CD14-positive monocyte (primary cell): Measurements from ENCODE around the gene PPIG. TPM values are rescaled to one million over a fixed set of nuclear protein-coding genes. Genes with fewer than 3 reads are reported as not detected.

Source experiments
- DNase-seq, 3 donors: peaks; one replicate each; pipeline ENCODE4 v3.0.0-alpha.2; 2011 to 2022
- H2AFZ ChIP-seq: 2 replicates; pipeline ENCODE4 v1.6.0; 2012; ENCODE audit warnings: mild to moderate bottlenecking, low read depth, low read length, inconsistent platforms; ENCODE audit not compliant: insufficient read depth, poor library complexity, severe bottlenecking
- H3K27ac ChIP-seq, 2 donors: 1 replicate in 1 of 2; 2 replicates in 1 of 2; pipeline ENCODE4 v1.5.1; 2012 to 2013; ENCODE audit warnings: low read length in 2 of 2, control low read depth in 1 of 2, inconsistent platforms in 1 of 2, low read depth in 1 of 2, mild to moderate bottlenecking in 1 of 2
- H3K27me3 ChIP-seq, 2 donors: one replicate each; pipeline versions ENCODE4 v1.6.0 to v1.6.1; 2011 to 2013; ENCODE audit warnings: low read length in 2 of 2; ENCODE audit not compliant: control insufficient read depth in 2 of 2, insufficient read depth in 2 of 2
- H3K36me3 ChIP-seq, 2 donors: replicated peaks in 1 of 2; 1 replicate in 1 of 2; 2 replicates in 1 of 2; pipeline versions ENCODE4 v1.5.1 to v1.6.1; 2012 to 2013; ENCODE audit warnings: low read length in 2 of 2, control low read depth in 1 of 2, inconsistent platforms in 1 of 2, mild to moderate bottlenecking in 1 of 2; ENCODE audit not compliant: insufficient read depth in 2 of 2, control insufficient read depth in 1 of 2
- H3K4me1 ChIP-seq, 2 donors: 1 replicate in 1 of 2; 2 replicates in 1 of 2; pipeline versions ENCODE4 v1.5.1 to v1.6.1; 2012 to 2013; ENCODE audit warnings: low read length in 2 of 2, control low read depth in 1 of 2, inconsistent platforms in 1 of 2, mild to moderate bottlenecking in 1 of 2, moderate library complexity in 1 of 2; ENCODE audit not compliant: insufficient read depth in 2 of 2, control insufficient read depth in 1 of 2
- H3K4me2 ChIP-seq: replicated peaks from 2 replicates; pipeline ENCODE3; 2012; ENCODE audit warnings: low read length, moderate library complexity, mild to moderate bottlenecking; ENCODE audit not compliant: poor library complexity, severe bottlenecking; ENCODE audit errors: extremely low read depth
- H3K4me3 ChIP-seq, 3 experiments: fragments of 200-600 bp in 1 of 3; sonication (generic) in 1 of 3; replicated peaks in 1 of 3; 1 replicate in 2 of 3; 2 replicates in 1 of 3; pipeline ENCODE4 v1.5.1; 2011 to 2013; ENCODE audit warnings: low read length in 3 of 3, mild to moderate bottlenecking in 3 of 3, control low read depth in 2 of 3, low read depth in 2 of 3, inconsistent platforms in 1 of 3, moderate library complexity in 1 of 3
- H3K79me2 ChIP-seq: 2 replicates; pipeline ENCODE4 v1.6.0; 2012; ENCODE audit warnings: mild to moderate bottlenecking, control low read depth, inconsistent platforms, low read length, moderate library complexity; ENCODE audit not compliant: insufficient read depth
- H3K9ac ChIP-seq: 2 replicates; pipeline ENCODE4 v1.6.0; 2017; ENCODE audit warnings: low read length, mild to moderate bottlenecking; ENCODE audit not compliant: insufficient read depth, poor library complexity, severe bottlenecking
- H3K9me3 ChIP-seq, 2 donors: replicated peaks in 1 of 2; 1 replicate in 1 of 2; 2 replicates in 1 of 2; pipeline versions ENCODE4 v1.5.1 to v1.6.1; 2012 to 2013; ENCODE audit warnings: low read length in 2 of 2, control low read depth in 1 of 2; ENCODE audit not compliant: control insufficient read depth in 1 of 2, insufficient read depth in 1 of 2
- H4K20me1 ChIP-seq: 2 replicates; pipeline ENCODE4 v1.6.0; 2012; ENCODE audit warnings: mild to moderate bottlenecking, low read length, control low read depth, moderate library complexity; ENCODE audit not compliant: insufficient read depth
- H3K27ac Mint-ChIP-seq, 7 donors: one replicate each; pipeline ENCODE4 v1.8.0; 2020; ENCODE audit warnings: mild to moderate bottlenecking in 7 of 7, mixed read lengths in 7 of 7, moderate library complexity in 6 of 7, inconsistent platforms in 2 of 7
- H3K27me3 Mint-ChIP-seq, 3 donors: one replicate each; pipeline ENCODE4 v1.8.0; 2021 to 2022; ENCODE audit warnings: low read depth in 3 of 3, mild to moderate bottlenecking in 3 of 3, mixed read lengths in 3 of 3, moderate library complexity in 3 of 3, inconsistent platforms in 1 of 3
- H3K36me3 Mint-ChIP-seq, 2 donors: one replicate each; pipeline ENCODE4 v1.8.0; 2020; ENCODE audit warnings: mixed read lengths in 2 of 2, inconsistent platforms in 1 of 2, mild to moderate bottlenecking in 1 of 2
- H3K4me1 Mint-ChIP-seq: one replicate; pipeline ENCODE4 v1.8.0; 2020; ENCODE audit warnings: mild to moderate bottlenecking, mixed read lengths
- H3K4me3 Mint-ChIP-seq, 2 donors: one replicate each; pipeline ENCODE4 v1.8.0; 2020; ENCODE audit warnings: mild to moderate bottlenecking in 2 of 2, mixed read lengths in 2 of 2, moderate library complexity in 1 of 2
- H3K9me3 Mint-ChIP-seq, 7 donors: one replicate each; pipeline ENCODE4 v1.8.0; 2020 to 2022; ENCODE audit warnings: mixed read lengths in 7 of 7, mild to moderate bottlenecking in 6 of 7, moderate library complexity in 6 of 7, inconsistent platforms in 2 of 7
- WGBS: methylation state at CpG from one replicate; pipeline ENCODE4 v1.1.5; 2013; ENCODE audit warnings: missing lambda C conversion rate; ENCODE audit not compliant: insufficient coverage; 5-methylcytosine and 5-hydroxymethylcytosine counted together
- intact Hi-C, 2 donors: fragments of 100-400 bp; cut with micrococcal nuclease; formaldehyde crosslinking; loops; one replicate each; pipeline versions ENCODE4 v1.15.0 to v1.15.1; 2023
- polyA plus RNA-seq, 3 donors: library from polyadenylated mRNA; depleted of rRNA in 1 of 3; unstranded in 2 of 3; stranded (reverse) in 1 of 3; fragments of 300-500 nt in 2 of 3; fragments of >200 nt in 1 of 3; fragmentation: Illumina TruSeq in 2 of 3; gene quantifications; 1 replicate in 2 of 3; 2 replicates in 1 of 3; pipeline ENCODE4 v1.2.3, GENCODE V29; 2012 to 2021
- TF ChIP-seq, protein P1 (sequence below): fragments of 200-600 bp; IDR thresholded peaks from one replicate; pipeline ENCODE4 v1.8.0; 2022; ENCODE audit warnings: antibody characterized with exemption, mild to moderate bottlenecking

PPIG gene
- polyA plus RNA-seq, 3 donors = 21.0 to 34.4 (median 21.3) TPM

DNA sequence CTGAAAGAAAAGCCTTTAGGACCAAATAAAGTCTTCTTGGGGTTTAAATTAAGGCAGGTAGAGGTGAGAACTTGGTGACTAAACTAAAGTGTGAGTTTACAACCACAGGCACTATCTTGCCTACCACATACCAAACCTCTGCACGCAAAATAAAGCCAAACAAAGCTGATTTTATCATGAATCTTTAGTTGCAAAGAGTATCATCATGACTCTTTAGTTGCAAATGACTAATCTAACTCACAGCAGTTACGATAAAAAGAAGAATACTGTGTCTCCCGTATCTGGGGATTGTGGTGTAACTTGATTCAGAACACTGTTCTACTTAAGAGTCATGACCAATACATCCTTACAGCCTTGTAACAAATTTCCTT is 98.9 kb downstream of the PPIG start:
- Histone ChIP-seq H3K36me3 (no peaks in the 10 kb centered on the region), H3K27ac (no peak overlapping the region), H4K20me1 (no peaks in the 10 kb centered on the region), H3K4me3 (no peak overlapping the region), H2AFZ (no peak overlapping the region), H3K9me3 (peaks cover 0 to 6% of the 10 kb centered on the region in 2 donors), H3K9ac (no peak overlapping the region), H3K27me3 (no peaks in the 10 kb centered on the region), H3K4me1 (no peaks in the 10 kb centered on the region), H3K4me2 (no peak overlapping the region), H3K79me2 (no peaks in the 10 kb centered on the region)
- H3K4me1 Mint-ChIP-seq = no peaks in the 10 kb centered on the region
- peaks cover 8 to 18% (median 10%) of the 10 kb centered on the region in 7 donors for H3K9me3 Mint-ChIP-seq
- H3K27ac Mint-ChIP-seq = no peak overlapping the region
- no peaks in the 10 kb centered on the region for H3K36me3 Mint-ChIP-seq
- TF ChIP-seq, protein P1, sequence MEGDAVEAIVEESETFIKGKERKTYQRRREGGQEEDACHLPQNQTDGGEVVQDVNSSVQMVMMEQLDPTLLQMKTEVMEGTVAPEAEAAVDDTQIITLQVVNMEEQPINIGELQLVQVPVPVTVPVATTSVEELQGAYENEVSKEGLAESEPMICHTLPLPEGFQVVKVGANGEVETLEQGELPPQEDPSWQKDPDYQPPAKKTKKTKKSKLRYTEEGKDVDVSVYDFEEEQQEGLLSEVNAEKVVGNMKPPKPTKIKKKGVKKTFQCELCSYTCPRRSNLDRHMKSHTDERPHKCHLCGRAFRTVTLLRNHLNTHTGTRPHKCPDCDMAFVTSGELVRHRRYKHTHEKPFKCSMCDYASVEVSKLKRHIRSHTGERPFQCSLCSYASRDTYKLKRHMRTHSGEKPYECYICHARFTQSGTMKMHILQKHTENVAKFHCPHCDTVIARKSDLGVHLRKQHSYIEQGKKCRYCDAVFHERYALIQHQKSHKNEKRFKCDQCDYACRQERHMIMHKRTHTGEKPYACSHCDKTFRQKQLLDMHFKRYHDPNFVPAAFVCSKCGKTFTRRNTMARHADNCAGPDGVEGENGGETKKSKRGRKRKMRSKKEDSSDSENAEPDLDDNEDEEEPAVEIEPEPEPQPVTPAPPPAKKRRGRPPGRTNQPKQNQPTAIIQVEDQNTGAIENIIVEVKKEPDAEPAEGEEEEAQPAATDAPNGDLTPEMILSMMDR = no peak
- no peak overlapping the region for H3K4me3 Mint-ChIP-seq
- peaks cover 0 to 2% (median 0%) of the 10 kb centered on the region in 3 donors for H3K27me3 Mint-ChIP-seq
- intact Hi-C loops = no loop called here
- WGBS = no CpG with 5 or more reads among the region's 3 CpGs
- no peak for DNase-seq

DNA sequence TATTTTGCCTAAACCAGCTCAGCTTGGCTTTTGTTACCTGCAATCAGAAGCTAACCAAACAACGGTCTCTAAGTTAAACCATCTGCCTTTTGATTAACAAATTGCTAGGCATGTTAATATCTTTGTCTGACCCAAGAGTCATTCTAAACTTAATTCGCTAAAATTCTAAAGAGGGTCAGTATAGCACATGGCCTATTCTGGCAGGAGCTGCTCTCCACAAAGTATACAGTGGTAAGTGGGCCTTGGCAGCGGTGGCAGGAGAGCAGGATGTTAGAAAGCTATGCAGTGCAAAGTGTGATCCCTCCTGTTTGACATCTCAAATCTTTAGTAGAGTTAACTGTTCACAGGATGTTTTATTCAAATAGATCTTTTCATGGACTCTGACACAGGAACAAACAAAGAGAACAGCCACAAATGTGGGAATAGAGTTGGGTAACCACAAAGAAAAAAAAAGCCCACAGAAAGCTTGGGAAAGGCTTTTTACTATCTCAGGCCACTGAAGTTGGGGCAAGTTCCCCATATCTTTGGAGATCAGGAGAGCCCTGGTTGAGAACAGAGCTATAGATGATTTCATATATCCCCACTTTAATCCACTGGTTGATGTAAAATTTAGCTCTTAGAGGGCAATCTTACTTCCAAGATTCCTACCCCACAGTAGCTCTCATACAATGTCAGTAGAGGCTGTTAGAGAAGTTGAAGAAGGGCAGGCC is 99.4 kb downstream of the PPIG start:
- Histone ChIP-seq H3K36me3 (no peaks in the 10 kb centered on the region), H3K9ac (no peak overlapping the region), H3K4me3 (no peak overlapping the region), H3K9me3 (peaks cover 0 to 6% of the 10 kb centered on the region in 2 donors), H3K4me2 (no peak overlapping the region), H4K20me1 (no peaks in the 10 kb centered on the region), H3K27ac (no peak overlapping the region), H3K79me2 (no peaks in the 10 kb centered on the region), H2AFZ (no peak overlapping the region), H3K4me1 (no peaks in the 10 kb centered on the region), H3K27me3 (no peaks in the 10 kb centered on the region)
- H3K27me3 Mint-ChIP-seq = peaks cover 0 to 2% (median 0%) of the 10 kb centered on the region in 3 donors
- no peak for DNase-seq
- TF ChIP-seq, protein P1 = no peak
- no CpG with 5 or more reads among the region's 3 CpGs for WGBS
- H3K4me1 Mint-ChIP-seq = no peaks in the 10 kb centered on the region
- H3K36me3 Mint-ChIP-seq = no peaks in the 10 kb centered on the region
- H3K4me3 Mint-ChIP-seq = no peak overlapping the region
- H3K9me3 Mint-ChIP-seq = peaks cover 10 to 23% (median 13%) of the 10 kb centered on the region in 7 donors
- intact Hi-C loops = no loop called here
- H3K27ac Mint-ChIP-seq = no peak overlapping the region
